ENCODE data around the gene TMF1.

The TMF1 gene

DNA sequence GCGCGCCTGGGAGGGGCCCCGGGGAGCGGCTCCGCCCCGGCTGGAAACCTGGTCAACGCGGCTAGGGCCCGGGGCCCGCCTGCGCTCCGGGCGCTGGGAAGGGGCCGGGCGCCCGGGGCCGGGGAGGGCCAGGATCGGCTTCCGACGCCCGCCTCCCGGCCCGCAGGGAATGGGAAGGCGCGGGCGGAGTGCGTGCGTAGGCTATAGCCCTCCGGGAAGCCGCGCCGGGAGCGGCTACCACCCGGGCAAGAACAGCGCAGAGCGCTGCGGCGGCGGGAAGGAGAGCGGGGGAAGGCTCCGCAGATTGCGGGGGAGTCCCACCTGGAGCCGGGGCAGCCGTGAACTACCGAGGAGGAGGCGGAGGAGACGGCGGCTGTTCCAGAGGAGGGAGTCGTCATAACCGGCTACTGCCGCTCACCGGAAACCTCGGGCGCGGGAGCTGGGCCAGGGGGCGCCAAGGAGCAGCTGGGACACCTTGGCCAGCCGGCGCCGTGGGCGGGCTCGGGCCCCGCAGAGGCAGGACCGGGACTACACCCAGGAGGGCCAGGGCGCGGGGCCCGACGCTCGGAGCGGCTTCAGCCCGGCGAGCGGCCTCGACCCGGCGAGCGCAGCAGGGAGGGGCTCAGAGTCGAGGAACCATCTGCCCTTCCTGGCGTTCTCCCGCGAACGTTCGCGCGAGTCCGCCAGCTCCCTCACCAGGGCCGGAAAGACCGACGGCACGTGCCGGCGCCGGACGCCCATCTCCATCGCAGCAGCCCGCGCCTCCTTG, 38.7 kb downstream of the TMF1 start, which contains the start of gene EOGT:
TSS of gene EOGT (minus strand) at position 432 of the 769 bp plus-strand sequence. CDS start 3,838 bp downstream, outside the sequence.
- DNase-seq (ENCODE audit: low read depth in 2 of 2, low spot score in 1 of 2): peak; percentile 56 to 60

GRCh38 chr3:69012800-69013252, 39.3 kb downstream of the TMF1 start:
- no peak for DNase-seq (ENCODE audit: low read depth in 2 of 2, low spot score in 1 of 2)

DNA sequence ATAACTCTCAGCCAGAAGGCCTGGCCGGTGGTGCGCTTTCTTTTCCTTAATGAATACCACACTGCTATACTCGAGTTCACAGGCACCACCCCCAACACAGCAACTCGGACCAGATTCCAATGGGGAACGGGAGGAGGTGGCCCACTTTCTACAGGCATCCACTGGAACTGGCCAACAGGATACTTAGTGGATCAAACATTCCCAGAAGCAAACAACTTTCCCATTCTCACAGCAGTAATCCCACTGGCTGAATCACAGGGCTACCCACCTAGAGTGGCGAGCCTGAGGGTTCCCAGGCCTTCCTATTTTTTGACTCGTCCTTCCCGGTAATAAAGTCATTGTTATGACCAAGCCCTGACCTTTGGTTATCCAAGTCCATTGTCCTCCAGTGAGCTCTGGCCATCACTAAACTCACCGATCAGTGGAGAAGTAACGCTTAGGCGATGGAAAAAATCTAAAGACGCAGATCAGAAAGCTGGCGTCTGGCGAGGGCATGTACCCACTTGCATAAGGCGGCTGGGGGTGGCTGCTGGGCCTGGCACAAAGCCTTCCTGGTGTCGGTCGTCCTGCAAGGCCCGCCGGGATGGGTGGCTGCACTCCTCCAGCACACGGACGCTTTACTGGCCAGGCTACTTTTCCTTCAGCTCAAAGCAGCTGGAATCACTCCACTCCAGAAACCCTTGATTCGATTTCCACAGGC, 39.9 kb downstream of the TMF1 start:
- DNase-seq (ENCODE audit: low read depth in 2 of 2, low spot score in 1 of 2): no peak

- DNase-seq (ENCODE audit: low read depth in 2 of 2, low spot score in 1 of 2): no peak
These were observed 40.9 kb downstream of the TMF1 start for GRCh38 chr3:69011096-69011730.

- DNase-seq (ENCODE audit: low read depth in 2 of 2, low spot score in 1 of 2): no peak
These were observed 42.3 kb downstream of the TMF1 start for GRCh38 chr3:69009559-69010410.

- DNase-seq (ENCODE audit: low read depth in 2 of 2, low spot score in 1 of 2): no peak
These were observed 43.2 kb downstream of the TMF1 start for GRCh38 chr3:69008980-69009379.

DNA sequence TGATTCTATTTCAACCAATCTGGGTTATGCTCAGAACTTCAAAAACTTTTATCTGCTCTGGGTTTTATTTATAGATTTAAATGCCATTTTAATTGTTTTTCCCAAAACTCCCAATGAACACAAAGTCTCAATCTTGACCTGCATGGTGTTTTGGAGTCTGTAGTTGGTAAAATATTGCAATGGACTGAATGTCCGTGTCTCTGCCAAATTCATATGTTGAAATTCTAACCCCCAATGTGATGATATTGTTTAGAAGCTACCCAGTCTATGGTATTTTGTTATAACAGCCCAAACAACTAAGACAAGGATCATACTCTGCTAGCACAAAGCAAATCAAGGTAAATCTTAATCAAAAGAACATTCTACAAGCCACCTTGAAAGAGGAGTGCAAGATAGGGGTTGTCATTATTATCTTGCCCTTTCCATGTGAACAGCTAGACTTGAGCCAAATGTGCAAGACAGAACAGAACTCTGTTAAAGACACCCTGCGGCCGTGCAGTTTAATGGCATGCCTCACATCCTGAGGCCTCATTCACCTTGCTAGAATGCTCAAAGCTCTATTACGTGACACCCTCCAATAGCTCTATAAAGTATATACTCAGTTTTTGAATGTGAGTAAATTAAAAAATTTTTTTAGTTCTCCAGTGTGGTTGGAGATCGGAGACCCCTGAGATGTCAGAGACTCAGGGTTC, 46.2 kb downstream of the TMF1 start:
- no peak for DNase-seq (ENCODE audit: low read depth in 2 of 2, low spot score in 1 of 2)

GRCh38 chr3:69005071-69005790, 46.9 kb downstream of the TMF1 start:
- no peak for DNase-seq (ENCODE audit: low read depth in 2 of 2, low spot score in 1 of 2)

- no peak for DNase-seq (ENCODE audit: low read depth in 2 of 2, low spot score in 1 of 2)
These were observed 48.0 kb downstream of the TMF1 start for GRCh38 chr3:69004138-69004537.

GRCh38 chr3:68999605-69000004, 52.5 kb downstream of the TMF1 start:
- DNase-seq (ENCODE audit: low read depth in 2 of 2, low spot score in 1 of 2): no peak

DNA sequence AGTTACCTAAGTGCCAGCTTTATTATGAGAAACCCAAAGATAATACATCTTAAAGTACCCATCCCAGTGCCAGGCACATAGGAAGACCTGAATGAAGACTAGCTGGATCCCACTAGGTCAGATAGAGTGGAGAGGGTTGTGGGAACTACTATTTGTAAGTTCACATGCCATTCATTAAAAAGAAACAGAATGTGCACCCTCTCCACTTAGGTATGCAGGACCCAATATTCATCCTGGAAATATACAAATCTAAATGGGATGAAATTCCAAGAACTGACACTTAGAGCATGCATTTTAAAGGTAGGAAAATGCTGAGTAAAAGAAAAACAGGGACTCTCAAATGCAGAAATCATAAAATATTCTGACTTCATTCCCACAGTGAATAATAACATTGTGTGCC, 53.0 kb downstream of the TMF1 start:
- DNase-seq (ENCODE audit: low read depth in 2 of 2, low spot score in 1 of 2): no peak

GRCh38 chr3:68997887-68998286, 54.2 kb downstream of the TMF1 start:
- DNase-seq (ENCODE audit: low read depth in 2 of 2, low spot score in 1 of 2): no peak

- DNase-seq (ENCODE audit: low read depth in 2 of 2, low spot score in 1 of 2): no peak
These were observed 55.7 kb downstream of the TMF1 start for GRCh38 chr3:68996356-68996995.

- DNase-seq (ENCODE audit: low read depth in 2 of 2, low spot score in 1 of 2): no peak
These were observed 63.4 kb downstream of the TMF1 start for GRCh38 chr3:68988740-68989139.

- DNase-seq (ENCODE audit: low read depth in 2 of 2, low spot score in 1 of 2): no peak
These were observed 64.8 kb downstream of the TMF1 start for GRCh38 chr3:68987322-68987721.

- DNase-seq (ENCODE audit: low read depth in 2 of 2, low spot score in 1 of 2): no peak
These were observed 65.5 kb downstream of the TMF1 start for GRCh38 chr3:68986496-68987208.

DNA sequence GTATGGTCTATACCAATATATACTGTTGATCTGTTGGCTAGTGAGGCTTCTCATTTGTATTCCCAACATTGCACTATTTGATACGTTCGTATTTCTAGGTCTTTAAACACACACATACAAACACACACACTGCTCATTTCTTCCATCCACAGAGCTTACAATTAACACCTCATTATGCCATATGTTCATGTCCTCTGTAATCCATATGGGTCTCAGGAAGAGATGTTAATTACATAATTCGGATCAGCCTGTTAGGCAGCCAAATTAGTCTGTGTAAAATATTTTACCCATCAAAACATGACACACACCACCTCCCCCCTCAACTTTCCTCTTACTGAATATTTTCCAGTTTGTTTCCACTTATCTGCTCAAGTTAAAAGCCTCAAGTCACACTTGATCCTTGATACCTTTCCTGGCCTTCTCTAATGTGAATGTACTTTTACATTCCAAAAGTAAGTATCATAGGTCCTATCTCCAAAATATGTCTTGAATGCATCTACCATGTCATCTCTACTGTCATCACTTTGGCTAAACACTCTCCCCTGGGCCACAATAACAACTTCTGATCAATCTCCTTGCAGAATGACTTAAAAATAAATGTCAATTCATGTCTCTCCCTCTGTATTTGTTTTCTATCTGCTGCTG, 66.9 kb downstream of the TMF1 start:
- no peak for DNase-seq (ENCODE audit: low read depth in 2 of 2, low spot score in 1 of 2)

DNA sequence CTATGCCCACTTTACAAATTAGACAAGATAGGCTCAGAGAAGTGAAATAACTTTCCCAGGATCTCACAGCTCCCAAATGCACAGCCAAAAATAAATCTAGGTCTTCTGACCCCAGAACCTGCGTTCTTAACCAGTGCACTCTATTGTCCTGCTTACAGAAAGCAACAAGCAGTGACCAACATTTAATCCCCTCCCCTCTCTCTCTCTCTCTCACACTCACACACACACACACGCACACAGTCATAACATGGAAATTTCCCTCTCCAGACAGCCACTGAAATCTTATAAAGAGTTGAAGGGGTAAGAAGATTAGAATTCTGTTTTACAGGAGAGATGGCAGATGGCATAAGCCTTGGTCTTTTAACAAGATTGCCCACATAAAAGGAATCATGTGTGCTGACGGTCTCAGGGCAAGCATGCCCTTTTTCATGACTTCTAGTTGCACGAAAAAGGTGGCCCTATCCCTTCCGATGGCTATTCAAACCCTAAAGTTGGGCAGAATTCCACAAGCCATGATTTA, 68.1 kb downstream of the TMF1 start:
- no peak for DNase-seq (ENCODE audit: low read depth in 2 of 2, low spot score in 1 of 2)

Measured in stimulated activated CD8-positive, alpha-beta memory T cell treated with anti-CD3 and anti-CD28 coated beads, Interleukin-4, amount 100 ng/mL, for 1 hour (primary cell).